GM12872 (cell line): Measurements from ENCODE around the gene TSACC.

Experiments
- TF ChIP-seq, protein P1 (sequence below): IDR thresholded peaks from 3 replicates; pipeline ENCODE4 v1.5.1; 2011; ENCODE audit warnings: low read depth, mild to moderate bottlenecking, low read length, moderate library complexity; ENCODE audit not compliant: insufficient read depth

Gene TSACC

DNA sequence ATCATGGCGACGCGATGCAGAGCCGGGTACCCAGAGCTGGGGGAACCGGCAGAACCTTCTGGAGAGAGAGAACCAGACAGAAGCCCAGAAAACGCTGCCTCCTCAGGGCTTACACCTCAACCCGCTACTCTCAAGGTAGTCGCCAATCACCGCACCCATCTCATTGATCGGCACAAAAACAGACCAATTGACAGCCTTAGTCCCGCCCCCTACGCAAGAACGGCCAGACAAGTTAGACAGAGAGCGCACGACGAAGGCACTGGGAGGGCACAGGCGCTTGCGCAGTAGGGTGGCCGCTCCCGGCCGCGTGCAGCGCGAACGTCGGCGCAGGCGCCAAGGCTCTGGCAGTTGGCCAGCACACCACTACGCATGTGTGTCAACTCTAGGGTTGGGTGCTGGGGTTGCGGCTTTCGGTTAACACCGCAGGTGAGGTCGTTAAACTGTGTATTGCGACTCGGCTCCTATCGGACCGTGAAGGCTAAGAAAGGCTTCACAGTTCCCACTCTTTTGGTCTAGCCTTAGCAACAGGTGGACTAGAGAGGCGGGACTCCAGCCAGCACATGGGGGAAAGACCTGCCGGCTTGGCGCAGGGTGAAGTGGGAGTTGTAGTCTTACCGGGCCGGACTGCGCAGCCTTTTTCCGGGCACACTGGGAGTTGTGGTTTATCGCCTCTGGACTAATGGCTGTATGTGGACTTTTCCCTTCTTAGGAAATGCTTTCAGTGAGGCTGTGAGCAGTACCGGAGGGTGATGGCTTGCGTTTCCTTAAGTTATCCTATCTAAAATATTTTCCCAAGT is at the start of gene TSACC, which contains the start of gene CCT3:
TSACC (plus strand) TSS at position 347 of the 797 bp plus-strand sequence. CDS start 1,232 bp downstream, outside the sequence.
CCT3 (minus strand) TSS at position 113 of the 797 bp plus-strand sequence; CDS start at position 5, 108 bp downstream.
- TF ChIP-seq, protein P1, sequence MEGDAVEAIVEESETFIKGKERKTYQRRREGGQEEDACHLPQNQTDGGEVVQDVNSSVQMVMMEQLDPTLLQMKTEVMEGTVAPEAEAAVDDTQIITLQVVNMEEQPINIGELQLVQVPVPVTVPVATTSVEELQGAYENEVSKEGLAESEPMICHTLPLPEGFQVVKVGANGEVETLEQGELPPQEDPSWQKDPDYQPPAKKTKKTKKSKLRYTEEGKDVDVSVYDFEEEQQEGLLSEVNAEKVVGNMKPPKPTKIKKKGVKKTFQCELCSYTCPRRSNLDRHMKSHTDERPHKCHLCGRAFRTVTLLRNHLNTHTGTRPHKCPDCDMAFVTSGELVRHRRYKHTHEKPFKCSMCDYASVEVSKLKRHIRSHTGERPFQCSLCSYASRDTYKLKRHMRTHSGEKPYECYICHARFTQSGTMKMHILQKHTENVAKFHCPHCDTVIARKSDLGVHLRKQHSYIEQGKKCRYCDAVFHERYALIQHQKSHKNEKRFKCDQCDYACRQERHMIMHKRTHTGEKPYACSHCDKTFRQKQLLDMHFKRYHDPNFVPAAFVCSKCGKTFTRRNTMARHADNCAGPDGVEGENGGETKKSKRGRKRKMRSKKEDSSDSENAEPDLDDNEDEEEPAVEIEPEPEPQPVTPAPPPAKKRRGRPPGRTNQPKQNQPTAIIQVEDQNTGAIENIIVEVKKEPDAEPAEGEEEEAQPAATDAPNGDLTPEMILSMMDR = no peak

- TF ChIP-seq, protein P1 = no peak
Observed at GRCh38 chr1:156289857-156290256, 48.5 kb upstream of the TSACC start.

GRCh38 chr1:156291226-156292061 is 46.9 kb upstream of the TSACC start:
- TF ChIP-seq, protein P1 = no peak

DNA sequence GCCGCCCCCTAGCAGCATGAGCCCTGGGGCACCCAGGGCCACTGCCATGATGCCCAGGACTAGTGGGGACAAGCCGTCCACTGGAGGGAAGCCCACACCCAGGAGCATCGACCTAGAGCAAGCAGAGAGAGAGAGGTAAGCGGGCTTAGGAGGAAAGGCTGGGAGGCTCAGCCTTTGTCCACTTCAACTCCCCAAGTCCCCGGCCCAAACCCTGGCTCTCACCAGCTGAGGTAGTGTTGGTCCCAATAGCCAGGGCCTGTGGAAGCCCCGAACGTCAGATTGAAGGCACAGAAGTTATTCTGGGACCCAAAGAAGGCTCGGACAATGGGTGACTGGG is 45.3 kb upstream of the TSACC start:
- TF ChIP-seq, protein P1 = no peak

DNA sequence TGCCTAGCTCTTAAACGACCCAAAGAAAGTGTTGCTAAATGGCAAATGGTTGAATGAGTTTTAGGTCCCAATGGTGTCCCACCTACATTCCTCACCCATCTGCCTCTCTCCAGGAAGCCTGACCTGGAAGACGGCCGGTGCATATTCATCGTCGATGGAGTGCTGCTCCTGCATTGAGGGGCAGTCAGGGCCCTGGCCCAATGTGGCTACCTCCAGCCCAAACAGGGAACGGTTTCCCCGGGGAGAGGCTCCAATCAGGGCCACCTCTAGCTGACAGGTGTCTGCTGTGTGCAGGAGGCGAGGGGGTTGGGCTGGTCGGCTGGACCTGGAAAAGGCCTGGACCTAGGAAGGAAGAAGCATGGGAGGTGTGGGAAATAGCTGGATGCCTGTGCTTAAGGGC is 44.4 kb upstream of the TSACC start:
- TF ChIP-seq, protein P1 = no peak

DNA sequence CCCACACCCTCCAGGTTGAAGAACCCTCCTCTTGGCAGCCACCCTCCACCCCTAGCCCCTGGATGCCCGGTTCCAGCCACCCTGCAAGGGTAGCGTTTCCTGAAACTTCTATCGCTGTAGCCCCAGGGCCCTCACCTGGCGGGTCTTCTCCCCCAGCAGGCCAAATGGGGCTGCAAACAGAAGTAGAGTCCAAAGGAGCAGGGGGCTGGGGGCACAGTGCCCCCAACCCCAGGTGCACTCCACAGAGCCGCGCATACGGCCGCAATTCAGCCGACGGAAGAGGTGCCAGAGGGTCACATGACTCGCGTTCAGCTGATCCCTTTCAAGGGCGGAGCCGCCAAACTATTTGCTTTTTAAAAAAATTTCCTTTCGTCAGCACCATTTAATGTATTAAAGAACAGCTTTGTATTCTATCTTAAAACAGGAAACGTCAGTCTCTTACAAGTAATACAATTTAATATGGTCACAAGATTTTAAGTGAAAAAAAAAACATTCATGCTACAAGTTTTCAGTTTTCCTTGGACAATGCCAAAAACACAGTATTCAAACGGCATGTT is 42.9 kb upstream of the TSACC start, which contains the start of gene GLMP:
GLMP (minus strand) TSS at position 289 of the 557 bp plus-strand sequence; CDS start at position 255, 34 bp downstream.
- TF ChIP-seq, protein P1 = no peak

DNA sequence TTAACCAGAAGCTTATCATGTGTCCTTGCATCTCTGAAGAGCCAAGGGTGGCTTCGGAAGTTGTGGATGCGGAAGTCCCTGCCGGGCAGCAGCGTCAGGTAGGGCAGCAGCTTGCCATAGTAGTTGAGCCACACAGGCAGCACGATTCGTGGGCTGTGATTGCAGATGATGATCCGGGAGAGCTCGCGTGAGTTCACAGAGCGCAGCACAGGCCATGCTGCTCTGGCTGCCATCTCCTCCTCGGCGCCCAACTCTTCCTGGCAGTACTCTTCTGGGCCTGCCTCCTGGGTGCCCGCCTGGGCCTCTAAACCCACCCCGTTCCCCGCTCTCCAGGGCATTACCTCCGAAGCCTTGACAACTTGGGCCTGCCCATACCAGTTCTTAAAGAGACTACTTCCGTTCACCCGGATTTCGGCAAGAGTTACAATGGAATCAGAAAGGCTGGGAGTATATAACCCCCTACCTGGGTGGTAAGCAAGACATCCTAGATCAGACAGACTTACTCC is 39.4 kb upstream of the TSACC start, which contains the start of gene VHLL:
VHLL (minus strand) TSS at position 456 of the 506 bp plus-strand sequence; CDS start at position 338, 118 bp downstream.
- TF ChIP-seq, protein P1 = no peak
